Mesothelial cell of epicardium (in vitro differentiated cells): ENCODE results near the gene TMEM223. TPM values are rescaled to one million over a fixed set of nuclear protein-coding genes. Genes with fewer than 3 reads are reported as not detected.

Experiments used
- DNase-seq, 2 experiments: peaks; one replicate each; pipeline ENCODE4 v3.0.0; 2021; ENCODE audit warnings: low spot score in 2 of 2; ENCODE audit not compliant: unreplicated experiment in 2 of 2
- H3K27ac Mint-ChIP-seq: 2 replicates; pipeline ENCODE4 v1.8.0; 2021; ENCODE audit warnings: mixed read lengths
- H3K27me3 Mint-ChIP-seq: 2 replicates; pipeline ENCODE4 v1.8.0; 2021; ENCODE audit warnings: low read depth, mixed read lengths
- H3K36me3 Mint-ChIP-seq: 2 replicates; pipeline ENCODE4 v1.8.0; 2021; ENCODE audit warnings: mixed read lengths
- H3K4me1 Mint-ChIP-seq: 2 replicates; pipeline ENCODE4 v1.8.0; 2021; ENCODE audit warnings: mixed read lengths
- H3K4me3 Mint-ChIP-seq: 2 replicates; pipeline ENCODE4 v1.8.0; 2021; ENCODE audit warnings: mild to moderate bottlenecking, moderate library complexity, mixed read lengths
- H3K9me3 Mint-ChIP-seq: 2 replicates; pipeline ENCODE4 v1.8.0; 2021; ENCODE audit warnings: mixed read lengths
- total RNA-seq: library from RNA; stranded (reverse); gene quantifications from 3 replicates; pipeline ENCODE4 v1.2.1, GENCODE V29; 2021
- TF ChIP-seq, protein P1 (sequence below): fragments of 200-600 bp; sonication (generic); IDR thresholded peaks from one replicate; pipeline ENCODE4 v1.5.0; 2021; ENCODE audit warnings: antibody characterized with exemption; ENCODE audit not compliant: unreplicated experiment

Gene TMEM223
- total RNA-seq, 1 donor from 2014 or later: 17.4 TPM

DNA sequence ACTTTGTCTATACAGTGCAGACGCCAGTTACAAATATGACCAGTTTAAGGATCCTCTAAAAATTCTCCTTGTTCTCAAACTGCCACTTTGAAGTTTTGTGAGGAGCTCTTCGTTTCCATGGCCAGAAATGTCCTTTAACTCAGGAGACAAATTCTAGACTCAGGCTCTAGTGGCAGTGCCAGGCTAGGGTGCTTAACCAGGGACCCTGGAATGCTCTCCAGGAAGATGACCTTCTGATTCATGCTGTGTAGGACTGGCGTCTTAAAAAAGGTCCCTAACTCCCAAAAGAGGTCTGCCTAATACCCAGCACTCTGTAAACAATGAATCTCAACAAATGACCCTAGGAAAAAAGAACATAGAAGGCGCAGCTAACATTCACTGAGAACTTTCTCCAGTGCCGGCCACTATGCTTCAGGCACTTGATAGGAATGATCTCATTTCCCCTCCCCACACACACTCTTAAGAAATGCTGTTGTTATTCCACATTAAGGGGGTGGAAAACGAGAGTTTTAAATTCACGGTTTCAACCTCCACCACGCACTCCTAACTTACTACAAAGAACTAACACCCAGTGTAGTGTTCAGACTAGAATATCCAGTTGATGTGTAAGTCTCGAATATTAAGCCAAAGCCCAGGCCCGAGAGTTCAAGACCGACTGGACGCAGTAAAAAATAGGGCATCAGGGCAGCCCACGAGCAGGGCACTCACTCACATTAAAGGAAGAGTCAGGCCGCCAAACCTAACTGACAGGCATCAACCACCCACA lies 12.7 kb upstream of the TMEM223 start:
- Mint-ChIP-seq H3K27me3 (no peaks in the 10 kb centered on the region), H3K4me3 (peak overlapping the region; percentile 99), H3K4me1 (peaks cover 20% of the 10 kb centered on the region), H3K27ac (peak overlapping the region; percentile 99), H3K36me3 (peaks cover 21% of the 10 kb centered on the region), H3K9me3 (no peaks in the 10 kb centered on the region)
- TF ChIP-seq, protein P1, sequence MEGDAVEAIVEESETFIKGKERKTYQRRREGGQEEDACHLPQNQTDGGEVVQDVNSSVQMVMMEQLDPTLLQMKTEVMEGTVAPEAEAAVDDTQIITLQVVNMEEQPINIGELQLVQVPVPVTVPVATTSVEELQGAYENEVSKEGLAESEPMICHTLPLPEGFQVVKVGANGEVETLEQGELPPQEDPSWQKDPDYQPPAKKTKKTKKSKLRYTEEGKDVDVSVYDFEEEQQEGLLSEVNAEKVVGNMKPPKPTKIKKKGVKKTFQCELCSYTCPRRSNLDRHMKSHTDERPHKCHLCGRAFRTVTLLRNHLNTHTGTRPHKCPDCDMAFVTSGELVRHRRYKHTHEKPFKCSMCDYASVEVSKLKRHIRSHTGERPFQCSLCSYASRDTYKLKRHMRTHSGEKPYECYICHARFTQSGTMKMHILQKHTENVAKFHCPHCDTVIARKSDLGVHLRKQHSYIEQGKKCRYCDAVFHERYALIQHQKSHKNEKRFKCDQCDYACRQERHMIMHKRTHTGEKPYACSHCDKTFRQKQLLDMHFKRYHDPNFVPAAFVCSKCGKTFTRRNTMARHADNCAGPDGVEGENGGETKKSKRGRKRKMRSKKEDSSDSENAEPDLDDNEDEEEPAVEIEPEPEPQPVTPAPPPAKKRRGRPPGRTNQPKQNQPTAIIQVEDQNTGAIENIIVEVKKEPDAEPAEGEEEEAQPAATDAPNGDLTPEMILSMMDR: no peak
- DNase-seq: no peak

DNA sequence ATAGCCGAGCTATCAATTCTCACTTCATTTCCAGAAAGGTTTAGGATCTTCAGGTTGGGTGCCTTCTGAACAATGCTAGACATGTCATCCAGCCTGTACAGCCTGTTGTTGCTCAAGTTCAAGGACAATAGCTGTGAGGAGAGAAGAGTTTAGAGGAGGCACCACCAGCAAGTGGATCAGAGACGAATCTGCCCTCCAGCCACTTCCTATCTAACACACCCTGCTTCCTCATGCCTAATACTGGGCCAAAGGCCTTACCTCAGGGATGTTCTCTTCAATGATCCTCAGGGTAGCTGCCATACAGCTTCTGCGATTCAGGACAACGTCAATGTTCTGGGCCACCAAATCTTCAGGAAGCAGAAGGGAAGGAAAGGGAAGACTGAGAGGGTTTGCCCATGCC lies 9.3 kb upstream of the TMEM223 start:
- no peak for DNase-seq
- TF ChIP-seq, protein P1: no peak
- Mint-ChIP-seq H3K4me3 (no peak overlapping the region), H3K36me3 (peaks cover 34% of the 10 kb centered on the region), H3K4me1 (peaks cover 15% of the 10 kb centered on the region), H3K27me3 (no peaks in the 10 kb centered on the region), H3K27ac (no peak overlapping the region), H3K9me3 (no peaks in the 10 kb centered on the region)

DNA sequence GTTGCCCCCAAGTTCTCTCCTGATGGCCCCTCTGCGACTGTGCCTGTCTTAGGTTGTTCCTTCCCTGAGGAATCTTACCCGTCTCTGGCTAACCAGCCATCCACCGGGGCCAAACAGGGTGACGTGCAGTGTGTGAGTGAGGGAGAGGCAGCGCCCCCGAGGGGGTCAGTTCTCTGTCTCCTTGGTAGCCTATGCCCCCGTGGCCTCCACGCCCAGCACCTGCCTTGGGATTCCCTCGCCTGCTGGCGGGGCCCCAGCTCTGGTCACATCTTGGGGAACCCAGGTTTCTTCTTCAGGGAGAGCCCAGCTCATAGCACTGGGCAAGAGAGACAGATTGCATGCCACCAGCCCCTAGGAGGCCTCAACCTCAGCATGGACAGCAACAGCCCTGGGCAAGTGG lies 7.7 kb upstream of the TMEM223 start:
- Mint-ChIP-seq H3K9me3 (no peaks in the 10 kb centered on the region), H3K4me3 (no peak overlapping the region), H3K27me3 (no peaks in the 10 kb centered on the region), H3K27ac (no peak overlapping the region), H3K36me3 (peaks cover 47% of the 10 kb centered on the region), H3K4me1 (peaks cover 12% of the 10 kb centered on the region)
- DNase-seq: no peak
- TF ChIP-seq, protein P1: no peak

- H3K36me3 Mint-ChIP-seq: peaks cover 46% of the 10 kb centered on the region
- TF ChIP-seq, protein P1: no peak
- no peaks in the 10 kb centered on the region for H3K27me3 Mint-ChIP-seq
- no peak overlapping the region for H3K4me3 Mint-ChIP-seq
- H3K27ac Mint-ChIP-seq: no peak overlapping the region
- no peak for DNase-seq
- H3K4me1 Mint-ChIP-seq: peaks cover 10% of the 10 kb centered on the region
- no peaks in the 10 kb centered on the region for H3K9me3 Mint-ChIP-seq
Measured at GRCh38 chr11:62796281-62796680, 4.5 kb upstream of the TMEM223 start.

DNA sequence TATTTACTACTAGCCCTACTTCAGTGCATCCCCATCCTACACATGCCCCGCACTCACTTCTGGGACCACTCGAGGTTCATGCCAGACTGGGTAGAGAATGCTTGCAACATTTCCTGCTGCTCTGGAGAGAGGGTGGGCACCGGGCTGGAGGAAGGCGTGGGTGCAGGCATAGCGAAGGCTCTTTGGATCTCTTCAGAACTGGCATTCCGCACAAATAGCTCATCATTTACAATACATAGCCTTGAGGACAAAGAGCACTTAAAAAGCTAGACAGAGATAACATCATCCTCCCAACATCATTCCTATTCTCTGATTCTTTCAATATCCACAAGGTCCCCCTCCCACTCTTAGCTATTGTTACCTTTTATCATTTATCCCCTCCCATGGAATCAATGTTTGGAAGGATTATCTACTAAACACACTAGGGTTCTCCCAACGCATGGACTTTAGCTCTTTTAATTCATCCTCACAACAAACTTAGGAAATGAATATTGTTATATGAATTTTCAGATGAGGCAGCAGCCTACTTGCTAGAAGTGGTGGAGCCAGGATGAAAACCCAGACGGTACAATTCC lies 2.5 kb upstream of the TMEM223 start:
- TF ChIP-seq, protein P1: no peak
- Mint-ChIP-seq H3K27ac (no peak overlapping the region), H3K27me3 (no peaks in the 10 kb centered on the region), H3K4me3 (no peak overlapping the region), H3K9me3 (no peaks in the 10 kb centered on the region), H3K4me1 (peaks cover 19% of the 10 kb centered on the region), H3K36me3 (peaks cover 36% of the 10 kb centered on the region)
- no peak for DNase-seq
